ENCODE results near the gene DICER1. TPM values are rescaled to one million over a fixed set of nuclear protein-coding genes. Genes with fewer than 3 reads are reported as not detected.

Gene DICER1
- total RNA-seq, 1 donor: 61.3 TPM

- no peak for DNase-seq (ENCODE audit: low read depth)
- TF ChIP-seq CTCF (IDR thresholded peaks at IDR 0.05; ENCODE audit: insufficient read depth, low read depth, low read length): no peak
- no peak overlapping the region for H3K4me3 ChIP-seq (ENCODE audit: low read depth, low read length)
Observed at GRCh38 chr14:95149441-95149840, 7.9 kb downstream of the DICER1 start.

GRCh38 chr14:95147597-95147996, 9.7 kb downstream of the DICER1 start:
- DNase-seq (ENCODE audit: low read depth): no peak
- H3K4me3 ChIP-seq (ENCODE audit: low read depth, low read length): no peak overlapping the region
- TF ChIP-seq CTCF (IDR thresholded peaks at IDR 0.05; ENCODE audit: insufficient read depth, low read depth, low read length): no peak

GRCh38 chr14:95146079-95146771, 11.1 kb downstream of the DICER1 start:
- no peak for TF ChIP-seq CTCF (IDR thresholded peaks at IDR 0.05; ENCODE audit: insufficient read depth, low read depth, low read length)
- no peak overlapping the region for H3K4me3 ChIP-seq (ENCODE audit: low read depth, low read length)
- DNase-seq (ENCODE audit: low read depth): no peak

- H3K4me3 ChIP-seq (ENCODE audit: low read depth, low read length): no peak overlapping the region
- DNase-seq (ENCODE audit: low read depth): no peak
- no peak for TF ChIP-seq CTCF (IDR thresholded peaks at IDR 0.05; ENCODE audit: insufficient read depth, low read depth, low read length)
Observed at GRCh38 chr14:95144849-95145248, 12.5 kb downstream of the DICER1 start.

- H3K4me3 ChIP-seq (ENCODE audit: low read depth, low read length): peak overlapping the region; percentile 24
- peak; percentile 50 for DNase-seq (ENCODE audit: low read depth)
- TF ChIP-seq CTCF (IDR thresholded peaks at IDR 0.05; ENCODE audit: insufficient read depth, low read depth, low read length): no peak
Observed at GRCh38 chr14:95143808-95144620, 13.3 kb downstream of the DICER1 start.

GRCh38 chr14:95142208-95142607, 15.1 kb downstream of the DICER1 start:
- DNase-seq (ENCODE audit: low read depth): no peak
- TF ChIP-seq CTCF (IDR thresholded peaks at IDR 0.05; ENCODE audit: insufficient read depth, low read depth, low read length): no peak
- H3K4me3 ChIP-seq (ENCODE audit: low read depth, low read length): no peak overlapping the region
